GM12864 (cell line): ENCODE measurements around the gene BIN1.

Source experiments
- DNase-seq: peaks from one replicate; pipeline ENCODE4 v3.0.0-alpha.2; 2011; ENCODE audit warnings: low read depth
- H3K4me3 ChIP-seq: 2 replicates; pipeline ENCODE4 v1.5.1; 2011; ENCODE audit warnings: mild to moderate bottlenecking, low read depth, low read length, control low read depth
- CTCF ChIP-seq: IDR thresholded peaks from 2 replicates; pipeline ENCODE4 v1.5.1; 2011; ENCODE audit warnings: low read depth, mild to moderate bottlenecking, moderate library complexity, low read length, control low read depth, inconsistent platforms; ENCODE audit errors: missing control alignments

The BIN1 gene

GRCh38 chr2:127054604-127054930 is 52.4 kb downstream of the BIN1 start:
- no peak for TF ChIP-seq CTCF
- DNase-seq, result no peak
- no peak overlapping the region for H3K4me3 ChIP-seq

- TF ChIP-seq CTCF, result no peak
- no peak overlapping the region for H3K4me3 ChIP-seq
- DNase-seq, result no peak
These were observed 53.0 kb downstream of the BIN1 start for GRCh38 chr2:127053731-127054603.

DNA sequence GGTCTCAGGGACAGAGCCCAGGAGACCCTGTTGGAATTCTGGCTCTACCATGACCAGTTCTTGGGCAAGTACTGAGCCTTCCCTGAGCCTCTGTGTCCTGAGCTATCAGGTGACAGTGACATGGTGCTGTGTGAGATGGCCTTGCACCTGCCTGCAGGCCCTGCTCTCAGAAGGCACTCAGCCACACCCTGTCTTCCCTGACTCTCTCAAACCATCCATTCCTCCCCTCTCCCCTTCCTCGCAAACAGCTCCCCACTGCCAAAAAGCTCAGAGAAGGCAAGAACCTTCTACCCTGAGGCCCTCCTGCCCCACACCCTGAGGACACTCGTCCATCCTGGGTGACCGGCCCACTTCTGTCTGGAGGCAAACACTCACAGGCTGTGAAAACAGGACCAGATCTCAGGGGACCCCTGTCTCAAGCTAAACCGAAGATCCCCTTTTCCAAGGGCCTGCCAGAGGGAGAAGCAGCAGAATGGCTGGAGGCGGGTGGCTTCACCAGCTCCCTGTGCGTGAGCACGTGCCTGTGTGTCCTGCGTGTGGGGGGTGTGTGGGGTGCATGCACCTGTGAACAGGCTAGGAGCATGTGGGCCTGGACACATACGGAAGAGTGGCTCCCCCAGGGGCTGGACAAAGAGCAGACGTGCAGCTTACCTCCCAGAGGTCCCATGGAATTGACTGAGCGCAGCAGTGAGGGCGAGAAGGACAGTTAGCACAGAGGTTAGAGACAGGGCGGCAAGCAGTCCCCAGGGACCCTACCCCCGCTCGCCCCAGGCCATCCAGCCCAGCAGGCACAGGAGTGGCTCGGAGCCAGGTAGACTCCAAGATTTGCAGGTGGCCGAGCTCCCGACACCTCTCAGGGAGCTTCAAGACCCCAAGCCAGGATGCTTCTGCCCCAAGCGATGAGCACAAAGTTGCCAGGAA is 53.9 kb downstream of the BIN1 start:
- DNase-seq, result no peak
- no peak for TF ChIP-seq CTCF
- no peak overlapping the region for H3K4me3 ChIP-seq

DNA sequence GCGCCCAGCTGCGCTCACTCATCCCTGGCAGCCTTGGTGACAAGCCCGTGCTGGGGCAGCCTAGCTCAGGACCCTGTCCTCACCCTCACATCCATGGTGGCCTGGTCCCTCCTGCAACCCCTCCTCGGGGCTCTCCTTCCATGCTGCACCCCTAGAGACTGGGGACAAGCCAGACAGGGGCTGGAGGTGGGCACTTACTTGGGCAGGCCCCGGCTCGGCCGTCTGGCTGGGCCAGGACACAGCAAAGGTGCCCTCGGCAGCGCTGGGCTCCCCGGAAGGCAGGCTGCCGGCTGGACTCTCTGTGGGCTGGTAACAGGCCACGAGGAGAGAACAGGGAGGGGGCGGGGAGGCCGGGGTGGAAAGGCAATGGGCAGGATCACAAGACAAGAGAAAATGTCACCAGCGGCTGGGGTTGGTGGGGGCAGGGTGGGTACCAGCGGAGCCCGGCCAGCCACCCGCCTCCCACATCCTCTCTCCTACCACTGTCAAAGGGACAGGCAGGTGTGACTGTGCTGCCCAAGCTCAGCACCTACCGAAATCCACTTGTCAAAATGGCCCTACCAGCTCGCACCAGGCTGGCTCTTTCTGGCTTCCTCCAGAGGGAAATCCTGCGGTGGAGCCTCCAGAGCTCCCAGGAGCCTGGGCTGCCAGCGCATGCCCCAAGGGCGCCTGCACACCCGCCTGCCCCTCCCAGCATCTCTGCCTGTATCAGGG is 54.7 kb downstream of the BIN1 start:
- no peak overlapping the region for H3K4me3 ChIP-seq
- no peak for DNase-seq
- no peak for TF ChIP-seq CTCF

DNA sequence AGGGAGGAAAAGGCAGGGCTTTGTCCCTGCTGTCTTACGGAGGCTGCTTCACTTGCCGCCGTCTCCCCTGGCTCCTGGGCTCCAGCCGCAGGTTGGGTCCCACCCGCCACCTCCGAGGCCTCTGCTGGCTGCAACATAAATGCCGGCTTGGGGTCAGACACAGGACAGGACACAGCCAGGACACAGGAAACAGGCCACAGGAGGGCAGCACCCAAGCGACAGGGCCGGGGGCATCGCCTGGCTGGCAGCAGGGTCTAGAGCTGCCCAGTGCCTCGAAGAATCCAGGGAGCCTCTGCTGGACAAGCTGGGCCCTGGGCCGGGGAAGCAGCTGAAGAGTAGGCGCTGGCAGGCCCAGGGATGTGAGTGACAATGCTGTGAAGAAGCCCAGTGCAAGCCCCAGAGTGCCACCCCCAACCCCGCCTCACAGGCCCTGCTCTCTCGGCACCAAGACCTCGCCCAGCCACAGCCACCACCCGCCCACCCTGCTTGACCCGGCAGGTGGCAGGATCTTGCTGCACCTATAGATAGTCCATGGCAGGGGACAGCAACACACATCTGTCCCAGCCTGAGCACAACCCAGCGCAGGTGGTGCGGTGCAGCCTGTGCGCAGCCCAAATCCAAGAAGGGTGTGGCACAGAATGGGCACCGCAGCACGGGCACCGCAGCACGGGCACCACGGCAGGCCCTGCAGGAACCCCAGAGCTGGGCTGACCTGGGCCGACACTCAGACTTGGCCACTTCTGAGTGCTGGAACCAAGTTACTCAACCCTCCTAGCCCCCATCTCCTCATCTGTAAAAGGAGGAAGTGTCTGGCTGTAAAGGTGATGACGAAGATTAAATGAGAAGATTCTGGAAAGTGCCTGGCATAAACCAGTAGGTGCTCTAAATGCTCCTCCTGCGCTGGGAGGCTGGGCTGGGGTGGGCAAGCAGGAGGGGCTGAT is 55.6 kb downstream of the BIN1 start:
- no peak overlapping the region for H3K4me3 ChIP-seq
- no peak for DNase-seq
- no peak for TF ChIP-seq CTCF

- no peak for TF ChIP-seq CTCF
- no peak for DNase-seq
- H3K4me3 ChIP-seq, result no peak overlapping the region
These were observed 56.2 kb downstream of the BIN1 start for GRCh38 chr2:127050803-127051115.
